ENCODE results near the gene DIPK1A. TPM values are rescaled to one million over a fixed set of nuclear protein-coding genes. Genes with fewer than 3 reads are reported as not detected.
A peak's percentile ranks its signal among the peaks of the same experiment; 100 is the strongest.

DIPK1A gene
- polyA plus RNA-seq, 2 of the 4 experiments (the other 2 are of a cell fraction) = 12.4 to 21.1 TPM

- no peak for DNase-seq (ENCODE audit: low read depth in 1 of 2, low spot score in 1 of 2)
- 82% methylated on average over 4 of the region's 4 CpGs for WGBS (ENCODE audit: missing lambda C conversion rate)
- Histone ChIP-seq H3K4me2 (no peak overlapping the region), H3K9me3 (no peaks in the 10 kb centered on the region), H3K27ac (no peak overlapping the region), H3K4me3 (no peak overlapping the region), H3K4me1 (peaks cover 21% of the 10 kb centered on the region; the same call in 2 of the 3 replicates)
- ATAC-seq = no peak
- ChIA-PET CTCF (no interaction called here), POLR2A (no interaction called here)
- TF ChIP-seq GATA3 (IDR thresholded peaks at IDR 0.05; ENCODE audit: borderline replicate concordance) (no peak), ZNF302 (CRISPR knock-in tag; IDR thresholded peaks at IDR 0.05) (no peak), ZFP36 (IDR thresholded peaks at IDR 0.05; ENCODE audit: borderline replicate concordance, partially characterized antibody) (no peak), SMC3 (IDR thresholded peaks at IDR 0.05) (no peak), EP300 (IDR thresholded peaks at IDR 0.05) (no peak), JUNB (IDR thresholded peaks at IDR 0.05) (no peak), RFX5 (IDR thresholded peaks at IDR 0.05) (no peak), HOXA7 (CRISPR knock-in tag; IDR thresholded peaks at IDR 0.05) (no peak), REST (IDR thresholded peaks at IDR 0.05) (no peak), HEYL (CRISPR knock-in tag; IDR thresholded peaks at IDR 0.05) (no peak), ZSCAN20 (CRISPR knock-in tag; IDR thresholded peaks at IDR 0.05) (no peak), PBX3 (IDR thresholded peaks at IDR 0.05) (no peak), FOXS1 (CRISPR knock-in tag; IDR thresholded peaks at IDR 0.05) (no peak), MYC (IDR thresholded peaks at IDR 0.05; ENCODE audit: borderline replicate concordance, low read length) (no peak), CHD4 (IDR thresholded peaks at IDR 0.05; ENCODE audit: borderline replicate concordance) (no peak), CEBPB (IDR thresholded peaks at IDR 0.05) (no peak), JUN (IDR thresholded peaks at IDR 0.05) (no peak), HOXB5 (CRISPR knock-in tag; IDR thresholded peaks at IDR 0.05) (no peak), KDM5A (IDR thresholded peaks at IDR 0.05) (no peak)
- no peak for FAIRE-seq
These were observed 29.6 kb downstream of the DIPK1A start for GRCh38 chr1:92931691-92932090.

- POLR2A ChIA-PET = no interaction called here
- no peak for ATAC-seq
- CTCF ChIA-PET = interaction anchor here (0.8 to 1.1 kb wide), 2 partner anchors 10 to 65 kb away, joined by 3 read pairs; no protein-coding TSS in a partner anchor
These were observed 31.8 kb downstream of the DIPK1A start for GRCh38 chr1:92929461-92929860.

GRCh38 chr1:92927870-92928269, 33.4 kb downstream of the DIPK1A start:
- Histone ChIP-seq H3K4me1 (peaks cover 18% of the 10 kb centered on the region), H3K4me2 (no peak overlapping the region), H3K27ac (no peak overlapping the region), H3K4me3 (no peak overlapping the region), H3K9me3 (no peaks in the 10 kb centered on the region)
- ATAC-seq (peak; percentile 68 to 73), DNase-seq (ENCODE audit: low read depth in 1 of 2, low spot score in 1 of 2) (no peak), FAIRE-seq (no peak)
- POLR2A ChIA-PET = no interaction called here
- TF ChIP-seq CBX2 (IDR thresholded peaks at IDR 0.05; ENCODE audit: borderline replicate concordance, low read depth) (no peak), HMGXB4 (CRISPR knock-in tag; IDR thresholded peaks at IDR 0.05; ENCODE audit: borderline replicate concordance) (no peak), GATA3 (IDR thresholded peaks at IDR 0.05; ENCODE audit: borderline replicate concordance) (no peak)
- CTCF ChIA-PET = interaction anchor here (1.8 kb wide), 1 partner anchor 32 kb away, joined by 4 read pairs; no protein-coding TSS in a partner anchor

More at GRCh38 chr1:92929461-92929860, 31.8 kb downstream of the DIPK1A start:
- Histone ChIP-seq H3K4me2 (no peak overlapping the region), H3K4me3 (no peak overlapping the region), H3K4me1 (peaks cover 17% of the 10 kb centered on the region; the same call in 2 of the 3 replicates), H3K9me3 (no peaks in the 10 kb centered on the region), H3K27ac (no peak overlapping the region)
- no peak for FAIRE-seq
- DNase-seq (ENCODE audit: low read depth in 1 of 2, low spot score in 1 of 2) = no peak
- TF ChIP-seq HEYL (CRISPR knock-in tag; IDR thresholded peaks at IDR 0.05) (no peak), SMC3 (IDR thresholded peaks at IDR 0.05) (no peak)
- WGBS (ENCODE audit: missing lambda C conversion rate) = 28% methylated on average over 1 of the region's 1 CpG
